GM18951 (cell line): ENCODE results near the gene LKAAEAR1.

Experiments used
- POLR2A ChIP-seq: IDR thresholded peaks from 4 replicates; pipeline ENCODE4 v1.6.1; 2011; ENCODE audit warnings: mild to moderate bottlenecking; ENCODE audit not compliant: insufficient read length, insufficient read depth; ENCODE audit errors: extremely low read depth
- in situ Hi-C: fragments of 300-500 bp; cut with MboI; formaldehyde crosslinking; loops from one replicate; pipeline ENCODE4 v1.12.0; 2022; ENCODE audit warnings: low sequenced_read_pairs, mixed read lengths, inconsistent platforms; ENCODE audit not compliant: unreplicated experiment

Gene LKAAEAR1

DNA sequence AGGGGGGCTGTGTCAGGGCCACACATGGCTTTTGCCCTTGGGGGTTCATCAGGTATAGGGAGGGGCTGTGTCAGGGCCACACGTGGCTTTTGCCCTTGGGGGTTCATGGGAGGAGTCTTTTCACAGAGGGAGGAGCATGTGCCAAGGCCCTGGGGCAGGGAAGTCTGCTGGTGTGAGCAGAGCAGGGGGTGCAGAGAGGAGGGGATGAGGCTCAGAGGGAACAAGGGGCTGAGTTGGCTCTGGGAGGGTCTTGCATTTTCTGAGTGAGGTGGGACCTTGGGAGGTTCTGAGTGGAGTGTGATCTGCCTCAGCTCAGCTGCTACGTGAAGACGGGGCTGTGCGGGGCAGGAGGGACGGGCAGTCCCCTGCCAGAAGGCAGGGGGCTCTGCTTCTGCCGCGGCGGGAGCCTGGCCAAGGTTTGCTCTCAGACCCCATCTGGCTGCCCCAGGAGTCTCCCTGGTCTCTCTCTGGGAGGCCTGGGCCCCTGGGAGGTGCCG lies 28.8 kb downstream of the LKAAEAR1 start:
- in situ Hi-C loops = no loop called here

DNA sequence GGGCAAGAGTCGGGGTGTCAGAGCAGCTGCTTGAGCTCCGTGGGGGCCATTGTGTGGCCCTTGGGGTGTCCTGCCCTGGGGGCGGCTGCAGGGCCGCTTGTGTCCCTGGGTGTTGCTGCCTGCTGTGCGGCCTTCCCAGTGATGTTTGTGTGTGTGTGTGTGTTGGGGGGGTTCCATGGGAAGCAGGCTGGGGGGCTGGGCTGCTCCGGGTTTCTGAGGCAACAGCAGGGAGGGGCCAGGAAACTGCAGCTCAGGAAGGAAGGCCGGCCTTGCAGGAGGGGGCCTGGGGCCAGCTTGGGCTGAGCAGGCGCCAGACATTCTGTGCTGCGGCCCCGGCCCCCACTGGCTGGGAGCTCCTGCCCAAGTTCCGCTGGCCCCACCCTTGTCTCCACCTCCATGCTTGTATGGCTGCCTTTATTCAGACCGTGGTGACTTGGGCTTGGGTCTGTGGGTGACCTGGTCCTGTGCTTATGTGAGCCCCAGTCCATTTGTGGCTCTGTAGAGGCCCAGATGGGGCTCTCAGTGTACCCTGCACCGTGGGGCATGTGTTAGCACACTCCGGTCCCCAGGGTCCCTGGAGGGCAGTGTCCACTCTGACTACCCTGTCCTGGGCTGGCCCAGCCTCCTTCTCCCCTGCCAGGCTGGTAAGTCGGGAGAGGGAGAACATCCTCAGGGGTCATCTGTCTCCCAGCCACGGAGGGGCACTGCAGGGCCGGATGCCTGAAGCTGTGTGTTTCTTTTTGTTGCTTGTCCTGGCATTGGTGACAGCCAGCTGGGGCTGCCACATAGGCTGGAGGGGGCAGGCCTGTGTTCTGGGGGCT lies 30.1 kb downstream of the LKAAEAR1 start:
- no peak for TF ChIP-seq POLR2A
- in situ Hi-C loops = no loop called here

More for the DNA sequence above, 28.8 kb downstream of the LKAAEAR1 start:
- no peak for TF ChIP-seq POLR2A

DNA sequence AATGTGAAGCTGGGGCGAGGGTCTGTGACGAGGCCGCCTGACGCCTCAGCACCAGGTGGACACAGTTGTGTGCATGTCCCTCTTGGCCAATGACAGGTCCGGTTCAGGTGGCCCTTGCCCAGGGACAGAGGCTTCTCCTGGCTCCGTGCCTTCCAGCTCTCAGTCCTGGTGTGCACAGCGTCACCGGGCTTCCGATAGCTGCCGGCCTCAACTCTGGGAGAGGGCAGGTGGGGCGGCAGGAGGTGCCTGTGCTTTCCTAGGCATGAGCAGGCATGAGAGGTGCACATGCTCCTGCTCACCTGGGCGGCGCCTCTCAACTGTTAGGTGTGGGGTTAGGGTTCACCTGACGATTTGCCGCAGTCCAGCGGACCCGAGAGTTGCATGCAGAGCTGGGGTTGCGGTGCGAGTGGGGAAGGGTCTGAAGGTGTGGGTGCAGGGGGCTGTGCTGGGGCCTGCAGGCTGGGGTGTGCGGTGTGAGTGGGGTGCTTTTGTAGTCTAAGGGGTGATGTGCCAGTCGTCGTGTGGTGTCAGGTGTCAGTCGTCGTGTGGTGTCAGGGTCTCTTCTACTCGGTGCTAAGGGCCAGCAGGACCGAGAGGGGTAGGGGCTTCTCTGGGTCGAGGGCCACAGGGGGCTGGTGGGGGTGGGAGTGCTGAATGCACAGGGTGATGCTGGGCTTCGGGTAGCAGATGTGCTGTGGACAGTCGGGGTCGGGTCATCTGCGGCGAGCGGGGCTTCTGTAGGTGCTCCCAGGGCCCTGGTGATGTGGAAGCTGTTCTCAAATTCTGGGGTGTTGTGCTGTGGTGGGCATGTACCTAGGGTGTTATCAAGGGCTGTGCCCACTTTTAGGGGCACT lies 31.0 kb downstream of the LKAAEAR1 start:
- in situ Hi-C loops = no loop called here
- TF ChIP-seq POLR2A = no peak

DNA sequence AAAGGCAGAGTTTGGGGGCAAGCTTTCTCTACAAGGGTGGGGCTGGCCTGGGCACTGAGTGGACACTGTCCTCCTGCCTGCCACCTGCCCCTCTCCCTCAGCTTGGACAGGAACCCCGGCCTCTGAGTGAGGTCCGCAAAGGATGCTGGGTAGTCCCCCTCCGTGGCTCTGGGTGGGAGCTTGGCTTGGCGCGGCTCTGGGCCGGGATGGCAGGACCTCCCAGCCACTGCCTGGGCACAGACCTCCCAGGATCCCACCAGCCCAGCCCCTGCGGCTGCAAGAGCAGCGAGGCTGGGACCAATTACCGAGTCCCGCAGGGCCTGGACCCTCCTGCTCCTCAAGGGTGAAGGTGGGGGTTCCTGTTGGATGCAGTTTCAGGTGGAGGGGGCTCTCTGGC lies 31.9 kb downstream of the LKAAEAR1 start:
- no peak for TF ChIP-seq POLR2A
- in situ Hi-C loops = no loop called here

DNA sequence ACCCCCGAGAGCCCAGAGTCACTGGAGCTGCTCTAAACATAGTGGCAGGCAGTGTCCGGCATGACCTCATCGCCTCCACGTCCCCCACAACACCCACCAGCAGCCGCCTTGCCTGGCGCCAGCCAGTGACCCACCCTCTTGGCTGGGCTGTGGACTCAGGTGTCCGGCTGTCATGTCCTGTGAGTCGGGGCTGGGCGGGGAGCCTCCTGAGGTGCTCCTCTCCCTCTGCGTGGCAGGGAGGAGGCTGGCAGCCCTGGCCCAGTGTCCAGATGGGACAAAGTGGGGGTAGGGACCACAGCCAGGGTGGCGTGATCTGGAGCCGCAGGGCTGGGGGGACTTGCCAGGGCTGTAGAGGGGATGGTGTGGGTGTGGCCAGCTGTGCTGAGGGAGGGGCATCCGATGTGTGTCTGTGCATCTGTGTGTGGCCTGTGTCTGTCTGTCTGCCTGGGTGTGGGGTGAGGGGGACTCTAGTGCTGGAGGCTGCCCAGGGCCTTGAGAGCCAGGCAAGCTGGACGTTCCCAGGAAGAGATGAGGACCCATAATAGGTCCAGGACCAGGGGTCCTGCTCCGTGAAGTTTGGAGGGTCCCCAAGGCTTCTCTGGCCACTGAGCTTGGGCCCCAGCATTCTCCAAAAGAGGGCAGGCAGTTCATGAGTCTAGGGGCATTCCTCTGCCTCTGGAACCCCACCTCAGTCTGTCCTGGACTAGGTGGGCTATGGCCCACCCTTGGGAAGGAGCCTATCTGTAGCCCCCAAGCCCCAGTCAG lies 32.5 kb downstream of the LKAAEAR1 start:
- in situ Hi-C loops = no loop called here
- no peak for TF ChIP-seq POLR2A

DNA sequence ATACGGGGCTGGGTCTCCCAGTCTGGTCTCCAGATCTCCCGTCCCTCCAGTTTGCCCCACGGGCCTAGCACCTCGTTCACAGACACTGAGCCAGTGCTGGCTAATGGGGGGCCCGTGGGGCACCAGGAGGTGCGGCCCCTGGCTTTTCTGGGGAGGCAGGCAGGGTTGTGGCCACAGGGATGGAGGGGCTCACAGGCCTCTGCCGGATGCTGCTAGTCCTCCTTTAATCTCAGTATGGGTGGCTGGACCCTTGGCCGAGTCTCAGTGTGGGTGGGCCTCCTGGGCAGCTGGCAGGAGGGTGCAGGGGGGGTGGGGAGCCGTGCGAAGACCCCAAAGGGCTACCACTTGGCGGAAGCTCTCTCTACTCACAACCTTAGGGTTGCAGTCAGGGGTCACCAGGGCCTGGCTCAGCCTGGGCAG lies 33.2 kb downstream of the LKAAEAR1 start:
- no peak for TF ChIP-seq POLR2A
- in situ Hi-C loops = no loop called here

DNA sequence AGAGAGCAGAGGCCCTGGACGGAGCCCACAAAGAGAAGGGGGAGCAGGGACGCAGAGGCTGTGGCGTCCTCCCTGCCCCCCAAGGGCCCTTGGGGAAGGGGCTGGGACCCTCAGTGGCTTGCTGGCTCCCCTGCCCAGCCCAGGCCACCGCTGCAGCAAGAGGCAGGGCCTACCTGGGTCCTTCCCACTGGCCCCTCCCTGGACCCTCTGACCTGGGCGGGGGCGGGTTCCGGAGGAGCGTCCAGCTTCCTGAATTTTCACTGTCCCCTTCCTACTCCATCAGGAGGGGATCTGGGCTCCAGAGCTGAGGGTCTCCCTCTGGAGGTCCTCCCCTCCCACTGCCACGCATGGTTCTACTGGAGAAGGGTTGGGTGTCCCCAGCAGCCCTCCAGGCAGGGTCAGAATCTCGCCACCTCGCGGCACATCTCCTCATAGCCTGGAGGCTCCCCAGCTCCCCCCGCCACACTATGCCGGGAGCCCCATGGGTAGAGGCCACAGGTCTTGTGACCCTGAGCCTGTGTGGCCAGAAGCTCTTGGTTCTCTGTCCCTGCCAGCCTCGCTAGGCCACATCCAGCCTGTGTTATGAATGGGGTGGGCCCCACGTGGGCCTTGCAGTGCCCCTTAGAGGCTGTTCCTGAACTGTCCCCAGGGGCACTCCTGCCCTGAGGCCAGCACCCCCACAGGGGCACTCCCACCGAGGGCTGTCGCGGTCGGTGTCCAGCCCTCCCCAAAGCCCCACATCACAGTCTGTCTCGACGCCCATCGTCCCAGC lies 33.8 kb downstream of the LKAAEAR1 start:
- TF ChIP-seq POLR2A = no peak
- in situ Hi-C loops = no loop called here

DNA sequence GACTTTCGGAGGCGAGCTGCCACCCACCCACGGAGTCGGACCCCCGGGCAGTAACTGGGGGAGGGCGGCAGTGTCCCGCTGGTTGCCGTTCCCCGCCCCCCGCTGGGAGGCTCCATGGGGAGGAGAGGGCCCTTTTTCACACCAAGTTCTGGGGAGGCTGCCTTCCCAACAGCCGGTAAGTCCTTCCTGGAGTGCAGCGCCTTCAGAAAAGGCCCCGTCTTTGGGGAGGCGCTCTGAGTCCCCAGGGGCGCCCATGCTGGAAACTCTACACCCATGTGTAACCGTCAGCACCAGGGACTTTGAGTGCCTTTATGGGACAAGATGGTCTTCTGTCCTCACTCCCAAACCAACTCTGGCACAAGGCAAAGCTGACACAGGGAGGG lies 34.3 kb downstream of the LKAAEAR1 start:
- in situ Hi-C loops = no loop called here
- no peak for TF ChIP-seq POLR2A

DNA sequence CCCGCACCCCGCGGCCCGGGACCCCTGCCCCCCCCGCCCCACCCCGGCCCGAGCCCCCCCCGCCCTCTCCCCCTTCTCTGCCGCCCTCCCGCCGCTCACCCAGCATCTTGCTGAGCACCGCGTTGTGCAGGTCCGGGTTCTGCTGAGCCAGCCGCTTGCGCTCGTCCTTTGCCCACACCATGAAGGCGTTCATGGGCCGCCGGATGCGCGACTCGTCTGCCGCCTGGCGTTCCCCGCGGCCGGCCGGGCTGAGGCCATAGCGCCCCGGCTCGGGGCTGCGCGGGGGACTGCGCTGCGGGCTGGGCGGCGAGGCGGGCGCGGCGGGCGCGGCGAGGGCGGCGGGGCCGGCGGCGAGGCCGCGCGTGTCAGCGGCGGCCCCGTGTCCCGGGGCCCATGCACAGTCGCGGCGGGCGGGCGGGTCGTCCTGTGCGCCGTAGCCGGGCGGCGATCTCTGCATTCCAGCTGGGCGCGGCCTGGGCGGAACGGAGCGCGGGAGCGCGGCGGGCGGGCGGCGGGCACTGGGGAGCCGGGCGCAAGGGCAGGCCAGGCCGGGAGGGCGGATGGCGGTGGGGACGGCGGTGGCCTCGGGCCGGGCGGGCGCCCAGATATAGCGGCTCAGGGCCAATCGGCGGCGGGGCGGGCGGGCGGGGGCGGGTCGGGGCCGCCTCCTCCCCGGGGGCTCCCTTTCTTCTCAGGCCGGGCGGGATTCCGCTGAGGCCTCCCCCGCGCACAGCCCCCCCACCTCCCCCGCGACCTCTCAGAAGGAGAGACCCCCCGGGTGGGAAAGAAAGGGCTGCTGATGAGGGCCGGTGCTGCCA lies 34.9 kb downstream of the LKAAEAR1 start, which contains the start of gene SOX18:
TSS of gene SOX18 (minus strand) at position 580 of the 818 bp plus-strand sequence. CDS start at position 457, 123 bp downstream.
- in situ Hi-C loops = no loop called here
- TF ChIP-seq POLR2A = no peak

DNA sequence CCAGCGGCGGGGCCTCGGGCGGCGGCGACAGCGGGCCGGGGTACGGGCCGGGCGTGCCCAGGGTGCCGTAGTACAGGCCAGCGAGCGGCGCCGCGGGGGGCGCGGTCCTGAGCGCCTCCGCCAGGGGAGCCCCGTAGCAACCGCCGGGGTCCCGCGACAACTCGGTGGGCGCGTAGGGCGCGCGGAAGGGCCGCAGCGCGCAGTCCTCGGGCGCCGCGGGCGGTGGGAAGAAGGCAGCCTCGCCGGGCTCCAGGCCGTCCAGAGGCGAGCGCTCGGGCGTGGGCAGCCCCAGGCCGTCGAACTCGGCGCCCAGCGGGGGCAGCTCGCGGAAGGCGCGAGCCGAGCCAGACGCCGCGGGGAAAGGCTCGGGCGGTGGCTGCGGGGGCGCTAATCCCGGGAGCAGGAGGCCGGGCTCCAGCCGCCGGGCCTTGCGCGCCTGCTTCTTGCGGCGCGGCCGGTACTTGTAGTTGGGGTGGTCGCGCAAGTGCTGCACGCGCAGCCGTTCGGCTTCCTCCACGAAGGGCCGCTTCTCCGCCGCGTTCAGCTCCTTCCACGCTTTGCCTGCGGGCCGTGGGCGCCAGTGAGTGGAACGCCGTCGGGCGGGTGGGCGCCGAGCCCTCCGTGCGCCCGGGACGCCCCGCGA lies 35.7 kb downstream of the LKAAEAR1 start:
- in situ Hi-C loops = no loop called here
- no peak for TF ChIP-seq POLR2A

DNA sequence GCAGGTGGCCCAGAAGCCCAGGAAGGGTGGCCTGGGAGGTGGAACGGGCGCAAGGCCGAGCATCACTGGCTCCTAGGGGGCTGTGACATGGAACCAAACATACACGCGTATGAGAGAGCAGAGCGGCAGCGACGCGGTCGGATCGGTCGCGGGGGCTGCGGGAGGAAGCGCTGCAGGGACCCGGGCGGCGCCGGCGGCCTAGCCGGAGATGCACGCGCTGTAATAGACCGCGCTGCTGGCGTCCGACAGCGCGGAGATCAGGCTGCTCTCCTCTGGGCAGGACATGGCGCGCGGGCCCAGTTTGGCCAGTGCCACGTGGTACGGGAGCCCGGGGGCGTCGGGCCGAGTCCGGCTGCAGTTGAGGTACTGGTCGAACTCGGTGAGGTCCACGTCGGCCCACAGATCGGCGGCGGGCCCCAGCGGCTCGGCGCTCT lies 36.2 kb downstream of the LKAAEAR1 start:
- in situ Hi-C loops = no loop called here
- TF ChIP-seq POLR2A = no peak
